Measurements from ENCODE around the gene TRIM34.
"Not testable (repeated sequence)": the region's sequence is repeated elsewhere in the genome, so short reads cannot be mapped to it uniquely, and the experiment has no call there.

The TRIM34 gene

DNA sequence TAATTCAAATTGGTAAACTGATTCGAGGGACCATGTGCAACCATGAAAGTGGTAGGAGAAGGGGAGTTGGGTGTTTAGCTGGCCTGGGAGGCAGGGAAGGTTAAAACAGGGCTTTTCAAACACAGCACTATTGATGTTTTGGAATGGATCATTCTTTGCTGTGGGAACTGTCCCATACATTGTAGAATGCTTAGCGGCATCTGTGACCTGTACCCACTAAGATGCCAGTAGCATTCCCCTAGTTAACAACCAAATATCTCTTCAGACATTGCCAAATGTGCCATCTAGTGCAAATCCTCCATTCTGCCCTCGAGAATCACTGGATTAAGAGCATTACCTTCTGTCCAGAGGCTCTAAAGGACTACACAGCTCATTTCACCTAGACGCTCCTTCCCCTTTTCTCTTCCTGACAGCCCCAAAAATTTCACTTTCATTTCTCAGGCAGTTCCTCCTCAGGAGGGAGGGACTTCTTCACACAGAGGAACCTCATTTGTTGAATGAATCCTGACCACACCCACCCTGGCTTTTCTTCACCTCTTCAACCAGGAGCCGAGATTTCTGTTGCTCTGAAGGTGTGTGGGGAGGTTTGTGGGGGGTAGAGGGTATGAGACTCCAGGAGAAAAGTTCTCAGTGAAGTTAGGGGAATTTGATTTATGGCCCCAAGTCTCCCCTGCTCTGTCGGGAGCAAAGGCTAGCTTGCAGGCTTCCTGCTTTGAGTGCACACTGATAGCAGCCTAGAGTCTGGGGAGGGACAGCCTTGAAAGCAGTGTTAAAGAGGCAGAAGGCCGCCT lies at the start of gene TRIM34:
TSS of gene TRIM34 (plus strand) at position 513 of the 791 bp plus-strand sequence. CDS start 7,331 bp downstream, outside the sequence.
- no peak for DNase-seq

DNA sequence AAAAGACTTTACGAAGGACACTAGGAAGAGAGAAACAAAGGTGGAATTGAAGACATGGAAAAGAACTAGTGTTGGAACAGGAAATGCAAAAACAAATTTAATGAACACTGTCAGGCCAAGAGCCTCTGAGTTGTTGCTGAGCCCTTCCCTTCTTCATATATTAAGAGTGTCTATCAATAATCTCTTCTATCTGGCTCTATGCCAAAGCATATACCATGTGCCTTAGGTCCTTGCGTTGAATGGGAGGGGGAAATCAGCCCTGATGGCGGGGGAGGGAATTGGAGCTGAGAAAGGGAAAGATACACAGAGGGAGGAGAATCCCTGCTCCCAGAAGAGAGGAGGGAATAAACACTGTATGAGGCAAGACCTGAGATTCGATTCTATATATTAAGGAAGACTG lies 49.6 kb upstream of the TRIM34 start:
- DNase-seq, result no peak

- no peak for DNase-seq
These were observed 47.7 kb upstream of the TRIM34 start for GRCh38 chr11:5577101-5577500.

- DNase-seq, result no peak
These were observed 44.2 kb upstream of the TRIM34 start, which contains the start of gene OR52B6 for GRCh38 chr11:5580577-5580976. Gene OR52B6, plus strand, starts transcription at chr11:5580877. Its CDS starts 0 bp downstream, at chr11:5580877.

DNA sequence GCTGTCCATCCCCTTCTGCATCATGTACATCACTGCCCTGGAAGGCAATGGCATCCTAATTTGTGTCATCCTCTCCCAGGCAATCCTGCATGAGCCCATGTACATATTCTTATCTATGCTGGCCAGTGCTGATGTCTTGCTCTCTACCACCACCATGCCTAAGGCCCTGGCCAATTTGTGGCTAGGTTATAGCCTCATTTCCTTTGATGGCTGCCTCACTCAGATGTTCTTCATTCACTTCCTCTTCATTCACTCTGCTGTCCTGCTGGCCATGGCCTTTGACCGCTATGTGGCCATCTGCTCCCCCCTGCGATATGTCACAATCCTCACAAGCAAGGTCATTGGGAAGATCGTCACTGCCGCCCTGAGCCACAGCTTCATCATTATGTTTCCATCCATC lies 43.8 kb upstream of the TRIM34 start:
- DNase-seq, result no peak

DNA sequence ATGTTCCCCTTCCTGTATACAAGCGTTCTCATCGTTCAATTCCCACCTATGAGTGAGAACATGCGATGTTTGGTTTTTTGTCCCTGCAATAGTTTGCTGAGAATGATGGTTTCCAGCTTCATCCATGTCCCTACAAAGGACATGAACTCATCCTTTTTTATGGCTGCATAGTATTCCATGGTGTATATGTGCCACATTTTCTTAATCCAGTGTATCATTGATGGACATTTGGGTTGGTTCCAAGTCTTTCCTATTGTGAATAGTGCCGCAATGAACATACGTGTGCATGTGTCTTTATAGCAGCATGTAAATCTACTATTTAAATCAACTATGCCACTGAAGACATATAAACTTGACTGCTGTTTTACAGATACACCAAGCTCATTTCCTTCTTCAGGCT lies 40.3 kb upstream of the TRIM34 start:
- DNase-seq, result not testable (repeated sequence)

DNA sequence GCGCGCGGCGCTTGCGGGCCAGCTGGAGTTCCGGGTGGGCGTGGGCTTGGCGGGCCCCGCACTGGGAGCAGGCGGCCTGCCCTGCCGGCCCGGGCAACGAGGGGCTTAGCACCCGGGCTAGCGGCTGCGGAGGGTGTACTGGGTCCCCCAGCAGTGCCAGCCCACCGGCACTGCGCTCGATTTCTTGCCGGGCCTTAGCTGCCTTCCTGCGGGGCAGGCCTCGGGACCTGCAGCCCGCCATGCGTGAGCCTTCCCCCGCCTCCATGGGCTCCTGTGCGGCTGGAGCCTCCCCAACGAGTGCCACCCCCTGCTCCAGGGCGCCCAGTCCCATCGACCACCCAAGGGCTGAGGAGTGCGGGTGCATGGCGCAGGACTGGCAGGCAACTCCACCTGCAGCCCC lies 34.9 kb upstream of the TRIM34 start:
- not testable (repeated sequence) for DNase-seq

DNA sequence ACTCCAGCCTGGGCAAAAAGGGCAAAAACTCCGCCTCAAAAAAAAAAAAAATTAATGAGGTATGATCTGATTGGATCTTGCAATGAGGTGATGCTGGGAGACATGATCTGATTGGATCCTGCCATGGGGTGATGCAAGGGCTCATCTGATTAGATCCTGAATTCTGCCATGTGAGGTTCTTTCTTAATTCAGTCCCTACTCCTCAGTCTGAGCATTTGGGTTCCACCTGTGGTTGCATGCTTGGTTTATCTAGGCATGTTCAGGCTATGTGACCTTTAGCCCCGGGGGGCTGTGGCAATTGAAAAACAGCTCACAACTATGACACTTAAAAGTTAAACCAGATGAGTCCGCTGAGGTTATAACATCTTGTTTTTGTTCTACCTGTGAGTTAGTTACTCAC lies 33.2 kb upstream of the TRIM34 start:
- DNase-seq, result no peak

DNA sequence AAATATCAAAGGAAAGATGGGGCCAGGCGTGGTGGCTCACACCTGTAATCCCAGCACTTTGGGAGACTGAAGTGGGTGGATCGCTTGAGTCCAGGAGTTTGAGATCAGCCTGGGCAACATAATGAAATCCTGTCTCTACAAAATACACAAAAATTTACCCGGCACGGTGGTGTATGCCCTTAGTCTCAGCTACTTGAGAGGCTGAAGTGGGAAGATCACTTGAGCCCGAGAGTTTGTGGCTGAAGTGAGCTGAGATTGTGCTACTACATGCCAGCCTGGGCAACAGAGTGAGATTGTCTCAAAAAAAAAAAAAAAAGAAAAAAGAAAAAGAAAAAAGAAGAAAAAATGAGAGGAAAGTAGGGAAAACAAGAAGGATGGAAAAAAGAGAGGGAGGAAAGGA lies 32.2 kb upstream of the TRIM34 start:
- no peak for DNase-seq

- no peak for DNase-seq
These were observed 31.7 kb upstream of the TRIM34 start for GRCh38 chr11:5593146-5593545.

- no peak for DNase-seq
These were observed 28.1 kb upstream of the TRIM34 start, which contains the start of gene TRIM6 for GRCh38 chr11:5596607-5597201. Gene TRIM6, plus strand, starts transcription at chr11:5596637. Its CDS starts 261 bp downstream, at chr11:5596898.

DNA sequence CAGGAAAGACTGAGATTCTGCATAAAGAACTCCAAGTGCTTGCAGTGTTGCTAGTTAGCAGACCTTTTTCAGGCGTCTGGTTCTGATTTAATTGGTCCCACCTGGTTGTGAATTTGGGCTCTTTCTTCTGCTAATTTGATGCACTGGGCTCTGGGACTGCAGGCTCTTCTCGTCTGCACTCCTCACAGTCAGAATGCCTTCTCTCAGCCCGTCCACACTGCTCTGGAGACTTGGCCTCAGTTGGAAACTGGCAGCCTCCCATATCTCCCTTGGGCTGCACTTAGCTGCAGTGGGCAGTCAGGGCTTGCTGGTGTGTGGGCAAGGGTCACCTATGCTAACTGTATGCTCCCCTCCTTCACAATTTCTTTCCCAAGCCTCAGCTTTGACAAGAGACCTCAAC lies 26.8 kb upstream of the TRIM34 start:
- DNase-seq, result no peak

DNA sequence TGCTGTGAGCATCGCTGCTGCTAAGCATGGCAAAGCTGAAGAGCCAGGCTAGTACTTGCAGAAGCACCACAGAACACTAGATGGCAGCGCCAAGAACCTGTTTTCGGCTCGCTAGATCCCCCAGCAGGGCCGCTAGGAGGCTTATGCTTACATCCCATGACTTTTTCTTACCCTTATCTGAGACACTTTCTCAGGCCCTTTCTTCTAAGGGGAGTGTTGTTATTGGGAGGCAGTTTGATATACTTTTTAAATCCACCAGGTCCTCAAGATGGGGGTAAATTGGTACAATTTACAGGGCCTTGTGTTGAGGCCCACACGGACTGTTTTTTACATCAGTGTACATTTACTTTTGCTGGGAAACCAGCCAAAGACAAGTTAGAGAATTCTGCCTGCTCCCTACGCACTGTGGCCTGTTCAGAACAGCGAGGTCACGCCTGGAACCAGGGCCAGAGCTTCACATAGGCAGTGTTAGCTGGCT lies 24.4 kb upstream of the TRIM34 start:
- peak; percentile 7 for DNase-seq

GRCh38 chr11:5602791-5603190 lies 22.0 kb upstream of the TRIM34 start:
- DNase-seq, result not testable (repeated sequence)

- no peak for DNase-seq
These were observed 21.5 kb upstream of the TRIM34 start for GRCh38 chr11:5603326-5603725.

DNA sequence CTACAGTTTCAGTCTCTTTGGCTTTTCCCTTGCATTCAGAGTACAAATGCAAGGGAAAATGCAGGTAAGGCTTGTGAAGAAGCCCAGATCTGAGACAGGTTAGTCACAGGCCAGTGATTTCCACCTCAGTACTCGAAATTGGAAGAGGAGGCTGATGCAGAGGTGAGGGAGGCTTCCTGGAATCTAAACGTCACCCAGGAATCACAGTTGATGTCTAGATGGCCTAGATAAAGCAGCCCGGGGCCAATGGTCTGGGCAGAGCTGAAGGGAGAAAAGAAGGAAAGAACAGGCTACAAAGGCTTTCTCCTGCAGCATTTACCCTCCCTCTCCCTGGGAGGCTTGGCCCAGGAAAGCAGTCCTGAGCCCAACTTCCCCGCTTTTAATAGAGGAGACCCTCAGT lies 19.9 kb upstream of the TRIM34 start:
- no peak for DNase-seq

- no peak for DNase-seq
These were observed 19.0 kb upstream of the TRIM34 start for GRCh38 chr11:5605849-5606248.

GRCh38 chr11:5608808-5609207 lies 16.0 kb upstream of the TRIM34 start:
- no peak for DNase-seq

- DNase-seq, result no peak
These were observed 14.4 kb upstream of the TRIM34 start for GRCh38 chr11:5610446-5610845.

- no peak for DNase-seq
These were observed 13.2 kb upstream of the TRIM34 start for GRCh38 chr11:5611627-5612026.

- DNase-seq, result no peak
These were observed 6.0 kb upstream of the TRIM34 start for GRCh38 chr11:5618807-5619206.

GRCh38 chr11:5620651-5621521 lies 3.9 kb upstream of the TRIM34 start:
- DNase-seq, result no peak

DNA sequence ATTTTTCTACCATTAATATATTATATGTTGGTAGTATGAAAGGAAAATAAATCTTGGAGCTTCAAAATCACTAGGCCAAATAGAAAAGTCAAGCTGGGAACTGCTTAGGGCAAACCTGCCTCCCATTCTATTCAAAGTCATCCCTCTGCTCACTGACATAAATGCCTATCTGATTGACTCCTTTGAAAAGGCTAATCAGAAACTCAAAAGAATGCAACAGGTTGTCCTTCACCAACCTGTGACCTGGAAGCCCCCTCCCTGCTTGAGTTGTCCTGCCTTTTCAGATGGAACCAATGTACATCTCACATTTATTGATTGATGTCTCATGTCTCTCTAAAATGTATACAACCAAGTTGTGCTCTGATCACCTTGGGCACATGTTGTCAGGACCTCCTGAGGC lies 3.2 kb upstream of the TRIM34 start:
- no peak for DNase-seq

Data from NCI-H446 treated with DMSO at 0.1 percent for 48 hours (cell line).